ENCODE results near the gene ZNF662.

GRCh38 chr3:42877881-42878280 lies 28.1 kb upstream of the ZNF662 start:
- TF ChIP-seq CTCF (IDR thresholded peaks at IDR 0.05) (no peak), POLR2A (IDR thresholded peaks at IDR 0.05) (no peak), POLR2AphosphoS5 (IDR thresholded peaks at IDR 0.05) (no peak), EP300 (IDR thresholded peaks at IDR 0.05; ENCODE audit: low read depth) (no peak)

Data from transverse colon (tissue), 4 donors.